ENCODE measurements around the gene DUSP19. TPM values are rescaled to one million over a fixed set of nuclear protein-coding genes. Genes with fewer than 3 reads are reported as not detected.

Gene DUSP19
- total and polyA plus RNA-seq, 2 of the 13 experiments (the other 11 are each of a cell fraction or from before 2014, with no cell fraction given), result 1.3 to 1.9 TPM

DNA sequence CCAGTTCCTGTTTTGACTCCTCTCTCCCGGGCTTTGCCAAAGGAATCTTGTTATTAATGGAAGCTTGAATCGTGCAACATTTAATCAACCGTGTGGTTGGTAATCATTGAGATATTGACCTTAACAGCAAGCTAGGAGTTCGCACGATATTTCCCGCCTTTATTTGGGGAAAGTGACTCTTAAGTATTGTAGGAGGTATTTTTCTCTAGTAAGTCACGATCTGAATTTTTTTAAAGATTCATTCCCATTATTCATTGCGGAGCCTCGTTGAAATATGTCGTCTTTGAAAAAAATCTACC, 46.4 kb downstream of the DUSP19 start (continued):
- TF ChIP-seq STAT6 (CRISPR knock-in tag; IDR thresholded peaks at IDR 0.05; ENCODE audit: borderline replicate concordance) (0 out of 2 replicates have a peak, but pooled peaks have one; percentile 51), REPIN1 (CRISPR knock-in tag; IDR thresholded peaks at IDR 0.05; ENCODE audit: borderline replicate concordance, low read depth) (no peak), RFX3 (CRISPR knock-in tag; IDR thresholded peaks at IDR 0.05) (no peak), CREB1 (IDR thresholded peaks at IDR 0.05) (no peak), CREB1 (CRISPR knock-in tag; IDR thresholded peaks at IDR 0.05) (no peak), ZNF574 (CRISPR knock-in tag; IDR thresholded peaks at IDR 0.05) (no peak), ZBTB1 (CRISPR knock-in tag; IDR thresholded peaks at IDR 0.05; ENCODE audit: borderline replicate concordance) (no peak), POGK (CRISPR knock-in tag; conservative IDR thresholded peaks at IDR 0.05) (no peak), DNMT3B (CRISPR knock-in tag; conservative IDR thresholded peaks at IDR 0.05) (no peak), NBN (conservative IDR thresholded peaks at IDR 0.05) (no peak), ATM (IDR thresholded peaks at IDR 0.05; ENCODE audit: borderline replicate concordance) (no peak), RCOR2 (CRISPR knock-in tag; IDR thresholded peaks at IDR 0.05) (no peak), ZNF354B (CRISPR knock-in tag; IDR thresholded peaks at IDR 0.05) (no peak), HIVEP1 (CRISPR knock-in tag; IDR thresholded peaks at IDR 0.05) (no peak), ZNF432 (CRISPR knock-in tag; IDR thresholded peaks at IDR 0.05; ENCODE audit: borderline replicate concordance) (no peak), KLF13 (CRISPR knock-in tag; IDR thresholded peaks at IDR 0.05) (no peak), ZNF547 (CRISPR knock-in tag; IDR thresholded peaks at IDR 0.05) (no peak), ZBTB21 (CRISPR knock-in tag; IDR thresholded peaks at IDR 0.05) (no peak)
- TF ChIP-seq, protein P1, sequence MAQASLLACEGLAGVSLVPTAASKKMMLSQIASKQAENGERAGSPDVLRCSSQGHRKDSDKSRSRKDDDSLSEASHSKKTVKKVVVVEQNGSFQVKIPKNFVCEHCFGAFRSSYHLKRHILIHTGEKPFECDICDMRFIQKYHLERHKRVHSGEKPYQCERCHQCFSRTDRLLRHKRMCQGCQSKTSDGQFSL (CRISPR knock-in tag; IDR thresholded peaks at IDR 0.05), result no peak
- TF ChIP-seq, protein P2, sequence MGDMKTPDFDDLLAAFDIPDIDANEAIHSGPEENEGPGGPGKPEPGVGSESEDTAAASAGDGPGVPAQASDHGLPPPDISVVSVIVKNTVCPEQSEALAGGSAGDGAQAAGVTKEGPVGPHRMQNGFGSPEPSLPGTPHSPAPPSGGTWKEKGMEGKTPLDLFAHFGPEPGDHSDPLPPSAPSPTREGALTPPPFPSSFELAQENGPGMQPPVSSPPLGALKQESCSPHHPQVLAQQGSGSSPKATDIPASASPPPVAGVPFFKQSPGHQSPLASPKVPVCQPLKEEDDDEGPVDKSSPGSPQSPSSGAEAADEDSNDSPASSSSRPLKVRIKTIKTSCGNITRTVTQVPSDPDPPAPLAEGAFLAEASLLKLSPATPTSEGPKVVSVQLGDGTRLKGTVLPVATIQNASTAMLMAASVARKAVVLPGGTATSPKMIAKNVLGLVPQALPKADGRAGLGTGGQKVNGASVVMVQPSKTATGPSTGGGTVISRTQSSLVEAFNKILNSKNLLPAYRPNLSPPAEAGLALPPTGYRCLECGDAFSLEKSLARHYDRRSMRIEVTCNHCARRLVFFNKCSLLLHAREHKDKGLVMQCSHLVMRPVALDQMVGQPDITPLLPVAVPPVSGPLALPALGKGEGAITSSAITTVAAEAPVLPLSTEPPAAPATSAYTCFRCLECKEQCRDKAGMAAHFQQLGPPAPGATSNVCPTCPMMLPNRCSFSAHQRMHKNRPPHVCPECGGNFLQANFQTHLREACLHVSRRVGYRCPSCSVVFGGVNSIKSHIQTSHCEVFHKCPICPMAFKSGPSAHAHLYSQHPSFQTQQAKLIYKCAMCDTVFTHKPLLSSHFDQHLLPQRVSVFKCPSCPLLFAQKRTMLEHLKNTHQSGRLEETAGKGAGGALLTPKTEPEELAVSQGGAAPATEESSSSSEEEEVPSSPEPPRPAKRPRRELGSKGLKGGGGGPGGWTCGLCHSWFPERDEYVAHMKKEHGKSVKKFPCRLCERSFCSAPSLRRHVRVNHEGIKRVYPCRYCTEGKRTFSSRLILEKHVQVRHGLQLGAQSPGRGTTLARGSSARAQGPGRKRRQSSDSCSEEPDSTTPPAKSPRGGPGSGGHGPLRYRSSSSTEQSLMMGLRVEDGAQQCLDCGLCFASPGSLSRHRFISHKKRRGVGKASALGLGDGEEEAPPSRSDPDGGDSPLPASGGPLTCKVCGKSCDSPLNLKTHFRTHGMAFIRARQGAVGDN (CRISPR knock-in tag; IDR thresholded peaks at IDR 0.05), result 0 out of 2 replicates have a peak, but pooled peaks have one; percentile 58
